Measurements from ENCODE around the gene AVPR1A. TPM values are rescaled to one million over a fixed set of nuclear protein-coding genes. Genes with fewer than 3 reads are reported as not detected.
"Not testable (repeated sequence)": the region's sequence is repeated elsewhere in the genome, so short reads cannot be mapped to it uniquely, and the experiment has no call there.

The AVPR1A gene
- total RNA-seq, 2 experiments from 2014 or later: not detected

DNA sequence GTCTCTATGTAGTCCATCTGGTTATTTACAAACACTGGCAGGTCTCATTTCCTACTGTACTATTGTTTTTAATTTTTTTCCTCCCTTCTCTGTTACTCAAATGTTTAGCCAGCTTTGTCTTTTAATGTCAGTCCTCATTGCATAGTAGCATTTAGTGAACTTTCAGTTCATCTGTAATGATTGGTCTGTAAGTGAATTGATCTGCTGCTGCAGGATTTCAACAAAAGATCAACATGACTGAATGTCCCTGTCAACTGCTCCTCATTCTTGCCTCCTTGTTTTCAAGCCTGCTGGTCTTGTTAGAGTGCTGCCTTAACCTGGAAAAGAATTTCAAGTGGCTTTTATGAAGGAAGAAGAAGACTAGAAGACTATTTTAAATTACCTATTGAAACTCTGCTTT lies 19.3 kb upstream of the AVPR1A start:
- Histone ChIP-seq H3K79me2 (ENCODE audit: insufficient read depth, low read depth, low read length) (no peaks in the 10 kb centered on the region), H3K36me3 (ENCODE audit: insufficient read depth, low read length) (no peaks in the 10 kb centered on the region), H4K20me1 (ENCODE audit: insufficient read depth, low read length) (no peaks in the 10 kb centered on the region), H3K9me2 (ENCODE audit: insufficient read depth, low read length) (no peaks in the 10 kb centered on the region), H3K9me3 (ENCODE audit: low read length) (no peaks in the 10 kb centered on the region), H3K27ac (ENCODE audit: low read depth, low read length, poor library complexity, severe bottlenecking) (no peak overlapping the region), H2AFZ (ENCODE audit: low read length) (no peak overlapping the region), H3K4me1 (ENCODE audit: insufficient read depth, low read length, poor library complexity, severe bottlenecking) (no peaks in the 10 kb centered on the region), H3K4me2 (ENCODE audit: low read length) (no peak overlapping the region), H3K4me3 (ENCODE audit: low read depth, low read length, poor library complexity, severe bottlenecking) (no peak overlapping the region)
- ChIA-PET CTCF (ENCODE audit: unreplicated experiment) (no interaction called here), POLR2A (interaction anchor here (1.5 kb wide), 1 partner anchor 36 kb away, joined by 3 read pairs; no protein-coding TSS in a partner anchor)
- intact Hi-C loops (cut with micrococcal nuclease; ENCODE audit: unreplicated experiment): no loop called here
- TF ChIP-seq CTCF (conservative IDR thresholded peaks at IDR 0.05; ENCODE audit: low read length) (no peak), EZH2phosphoT487 (IDR thresholded peaks at IDR 0.05; ENCODE audit: borderline replicate concordance, low read depth, low read length) (no peak)
- no peak for DNase-seq (ENCODE audit: low spot score)
- BruUV-seq (replicated peaks): no TSS peak

DNA sequence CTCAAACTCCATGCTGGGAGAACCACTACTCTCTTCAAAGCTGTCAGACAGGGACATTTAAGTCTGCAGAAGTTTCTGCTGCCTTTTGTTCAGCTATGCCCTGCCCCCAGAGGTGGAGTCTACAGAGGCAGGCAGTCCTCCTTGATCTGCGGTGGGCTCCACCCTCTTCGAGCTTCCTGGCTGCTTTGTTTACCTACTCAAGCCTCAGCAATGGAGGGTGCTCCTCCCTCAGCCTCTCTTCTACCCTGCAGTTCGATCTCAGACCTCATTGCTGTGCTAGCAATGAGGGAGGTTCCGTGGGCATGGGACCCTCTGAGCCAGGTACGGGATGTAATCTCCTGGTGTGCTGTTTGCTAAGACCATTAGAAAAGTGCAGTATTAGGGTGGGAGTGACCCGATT lies 16.7 kb upstream of the AVPR1A start:
- H3K9me3 ChIP-seq (ENCODE audit: low read length); POLR2A ChIA-PET; H3K9me2 ChIP-seq (ENCODE audit: insufficient read depth, low read length); CTCF ChIA-PET (ENCODE audit: unreplicated experiment); H4K20me1 ChIP-seq (ENCODE audit: insufficient read depth, low read length); H3K4me2 ChIP-seq (ENCODE audit: low read length); intact Hi-C loops (cut with micrococcal nuclease; ENCODE audit: unreplicated experiment); H3K4me1 ChIP-seq (ENCODE audit: insufficient read depth, low read length, poor library complexity, severe bottlenecking); H2AFZ ChIP-seq (ENCODE audit: low read length); H3K79me2 ChIP-seq (ENCODE audit: insufficient read depth, low read depth, low read length); H3K36me3 ChIP-seq (ENCODE audit: insufficient read depth, low read length); BruUV-seq (replicated peaks); DNase-seq (ENCODE audit: low spot score); H3K27ac ChIP-seq (ENCODE audit: low read depth, low read length, poor library complexity, severe bottlenecking); H3K4me3 ChIP-seq (ENCODE audit: low read depth, low read length, poor library complexity, severe bottlenecking): not testable (repeated sequence)

- Histone ChIP-seq H3K4me2 (ENCODE audit: low read length) (no peak overlapping the region), H3K36me3 (ENCODE audit: insufficient read depth, low read length) (no peaks in the 10 kb centered on the region), H3K79me2 (ENCODE audit: insufficient read depth, low read depth, low read length) (no peaks in the 10 kb centered on the region), H2AFZ (ENCODE audit: low read length) (no peak overlapping the region), H3K27ac (ENCODE audit: low read depth, low read length, poor library complexity, severe bottlenecking) (no peak overlapping the region), H4K20me1 (ENCODE audit: insufficient read depth, low read length) (no peaks in the 10 kb centered on the region), H3K4me3 (ENCODE audit: low read depth, low read length, poor library complexity, severe bottlenecking) (no peak overlapping the region), H3K4me1 (ENCODE audit: insufficient read depth, low read length, poor library complexity, severe bottlenecking) (no peaks in the 10 kb centered on the region), H3K9me3 (ENCODE audit: low read length) (no peaks in the 10 kb centered on the region), H3K9me2 (ENCODE audit: insufficient read depth, low read length) (no peaks in the 10 kb centered on the region)
- BruUV-seq (replicated peaks): no TSS peak
- DNase-seq (ENCODE audit: low spot score): no peak
- TF ChIP-seq CTCF (conservative IDR thresholded peaks at IDR 0.05; ENCODE audit: low read length) (no peak), EZH2phosphoT487 (IDR thresholded peaks at IDR 0.05; ENCODE audit: borderline replicate concordance, low read depth, low read length) (no peak)
- intact Hi-C loops (cut with micrococcal nuclease; ENCODE audit: unreplicated experiment): no loop called here
- CTCF ChIA-PET (ENCODE audit: unreplicated experiment): no interaction called here
- POLR2A ChIA-PET: interaction anchor here (0.6 kb wide), 1 partner anchor 725 kb away, joined by 5 read pairs; no protein-coding TSS in a partner anchor
Measured at GRCh38 chr12:63164911-63165310, 13.9 kb upstream of the AVPR1A start.

Data from OCI-LY7 (cell line).